DOHH2 (cell line): ENCODE data around the gene RAB3A.

Experiments
- H3F3A ChIP-seq: fragments of 200-600 bp; sonication (generic), shearing (Covaris generic); 2 replicates; pipeline ENCODE4 v1.6.0; 2016; ENCODE audit warnings: antibody characterized with exemption, mild to moderate bottlenecking; ENCODE audit not compliant: control insufficient read depth, insufficient read depth
- H3K27ac ChIP-seq: fragments of 200-600 bp; sonication (generic); 2 replicates; pipeline ENCODE4 v1.5.1; 2014; ENCODE audit warnings: low read depth, mild to moderate bottlenecking, low read length, moderate library complexity
- H3K27me3 ChIP-seq: fragments of 200-600 bp; sonication (generic); 2 replicates; pipeline ENCODE4 v1.6.1; 2014; ENCODE audit warnings: mild to moderate bottlenecking, low read length, mixed read lengths; ENCODE audit not compliant: control insufficient read depth
- H3K36me3 ChIP-seq: fragments of 200-600 bp; sonication (generic); 2 replicates; pipeline ENCODE4 v1.6.1; 2014; ENCODE audit warnings: mild to moderate bottlenecking, low read length, moderate library complexity, mixed read lengths; ENCODE audit not compliant: control insufficient read depth
- H3K4me1 ChIP-seq: fragments of 200-600 bp; sonication (generic); 2 replicates; pipeline ENCODE4 v1.6.1; 2014; ENCODE audit warnings: mild to moderate bottlenecking, low read length, mixed read lengths; ENCODE audit not compliant: control insufficient read depth
- H3K4me2 ChIP-seq: fragments of 200-600 bp; sonication (generic); 2 replicates; pipeline ENCODE4 v1.6.0; 2014; ENCODE audit warnings: mild to moderate bottlenecking, low read length, moderate library complexity
- H3K4me3 ChIP-seq: fragments of 200-600 bp; sonication (generic); 2 replicates; pipeline ENCODE4 v1.5.1; 2014; ENCODE audit warnings: mild to moderate bottlenecking, low read length, mixed read lengths
- H3K79me2 ChIP-seq: fragments of 200-600 bp; sonication (generic); 2 replicates; pipeline ENCODE4 v1.6.1; 2014; ENCODE audit warnings: mild to moderate bottlenecking, low read length, mixed read lengths; ENCODE audit not compliant: control insufficient read depth
- H3K9me2 ChIP-seq: fragments of 200-600 bp; sonication (generic); replicated peaks from 2 replicates; pipeline ENCODE4 v1.6.1; 2014; ENCODE audit warnings: mild to moderate bottlenecking, low read length, mixed read lengths; ENCODE audit not compliant: control insufficient read depth
- H3K9me3 ChIP-seq: fragments of 200-600 bp; sonication (generic); 2 replicates; pipeline ENCODE4 v1.6.1; 2014; ENCODE audit warnings: antibody characterized with exemption, low read length, mixed read lengths; ENCODE audit not compliant: control insufficient read depth, insufficient read depth
- H4K20me1 ChIP-seq: fragments of 200-600 bp; sonication (generic); 2 replicates; pipeline ENCODE4 v1.6.0; 2014; ENCODE audit warnings: low read depth, mild to moderate bottlenecking, antibody characterized with exemption, low read length, moderate library complexity; ENCODE audit not compliant: control insufficient read depth, insufficient read depth
- EZH2phosphoT487 ChIP-seq: fragments of 200-600 bp; sonication (generic); IDR thresholded peaks from 2 replicates; pipeline ENCODE4 v1.6.1; 2017; ENCODE audit warnings: borderline replicate concordance, mild to moderate bottlenecking, antibody characterized with exemption, low read length, moderate library complexity, mixed read lengths
- TF ChIP-seq, protein P1 (sequence below): fragments of 200-600 bp; sonication (generic); IDR thresholded peaks from one replicate; pipeline ENCODE4 v1.5.1; 2014; ENCODE audit warnings: antibody characterized with exemption, mild to moderate bottlenecking, low read depth, low read length; ENCODE audit not compliant: poor library complexity, severe bottlenecking

RAB3A gene

DNA sequence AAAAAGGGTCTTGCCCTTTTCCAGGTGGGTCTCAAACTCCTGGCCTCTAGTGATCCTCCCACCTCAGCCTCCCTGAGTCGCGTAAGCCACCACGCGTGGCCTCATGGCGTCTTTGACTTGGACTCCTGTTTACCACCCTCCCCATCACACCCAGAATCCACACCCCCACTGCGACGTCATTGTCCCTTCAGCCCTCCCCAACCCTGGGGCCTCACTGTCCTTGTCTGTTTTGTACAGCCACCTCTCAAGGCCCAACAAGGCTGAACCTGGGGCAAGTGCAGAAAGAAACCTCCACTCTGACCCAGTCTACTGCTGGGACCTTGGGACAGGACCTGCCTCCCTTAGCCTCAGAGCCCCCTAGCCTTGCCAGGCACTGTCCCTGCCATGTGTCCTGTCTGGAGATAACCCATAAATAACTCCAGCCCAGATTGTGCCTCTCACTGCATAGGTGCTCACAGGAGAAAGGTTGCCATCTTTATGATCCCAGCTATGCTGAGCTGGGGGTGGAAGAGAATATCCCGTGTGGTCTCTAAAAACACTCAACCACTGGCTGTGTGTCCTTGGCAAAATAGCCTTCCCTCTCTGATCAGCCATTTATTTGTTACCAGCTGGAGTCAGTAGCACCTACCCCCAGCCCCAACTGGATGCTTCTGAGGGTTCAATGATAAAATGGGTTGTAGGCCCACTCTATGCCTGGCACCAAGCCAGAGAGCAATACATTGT is 32.1 kb downstream of the RAB3A start:
- Histone ChIP-seq H3K9me3 (no peaks in the 10 kb centered on the region), H4K20me1 (peaks cover 9% of the 10 kb centered on the region), H3K79me2 (peaks cover 43% of the 10 kb centered on the region), H3K9me2 (no peaks in the 10 kb centered on the region), H3F3A (peaks cover 33% of the 10 kb centered on the region), H3K4me1 (peaks cover 72% of the 10 kb centered on the region), H3K27ac (peak overlapping the region; percentile 97), H3K27me3 (no peaks in the 10 kb centered on the region), H3K4me3 (peak overlapping the region; percentile 96), H3K36me3 (peaks cover 46% of the 10 kb centered on the region), H3K4me2 (peak overlapping the region; percentile 99)
- no peak for TF ChIP-seq EZH2phosphoT487
- TF ChIP-seq, protein P1, sequence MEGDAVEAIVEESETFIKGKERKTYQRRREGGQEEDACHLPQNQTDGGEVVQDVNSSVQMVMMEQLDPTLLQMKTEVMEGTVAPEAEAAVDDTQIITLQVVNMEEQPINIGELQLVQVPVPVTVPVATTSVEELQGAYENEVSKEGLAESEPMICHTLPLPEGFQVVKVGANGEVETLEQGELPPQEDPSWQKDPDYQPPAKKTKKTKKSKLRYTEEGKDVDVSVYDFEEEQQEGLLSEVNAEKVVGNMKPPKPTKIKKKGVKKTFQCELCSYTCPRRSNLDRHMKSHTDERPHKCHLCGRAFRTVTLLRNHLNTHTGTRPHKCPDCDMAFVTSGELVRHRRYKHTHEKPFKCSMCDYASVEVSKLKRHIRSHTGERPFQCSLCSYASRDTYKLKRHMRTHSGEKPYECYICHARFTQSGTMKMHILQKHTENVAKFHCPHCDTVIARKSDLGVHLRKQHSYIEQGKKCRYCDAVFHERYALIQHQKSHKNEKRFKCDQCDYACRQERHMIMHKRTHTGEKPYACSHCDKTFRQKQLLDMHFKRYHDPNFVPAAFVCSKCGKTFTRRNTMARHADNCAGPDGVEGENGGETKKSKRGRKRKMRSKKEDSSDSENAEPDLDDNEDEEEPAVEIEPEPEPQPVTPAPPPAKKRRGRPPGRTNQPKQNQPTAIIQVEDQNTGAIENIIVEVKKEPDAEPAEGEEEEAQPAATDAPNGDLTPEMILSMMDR, result no peak

DNA sequence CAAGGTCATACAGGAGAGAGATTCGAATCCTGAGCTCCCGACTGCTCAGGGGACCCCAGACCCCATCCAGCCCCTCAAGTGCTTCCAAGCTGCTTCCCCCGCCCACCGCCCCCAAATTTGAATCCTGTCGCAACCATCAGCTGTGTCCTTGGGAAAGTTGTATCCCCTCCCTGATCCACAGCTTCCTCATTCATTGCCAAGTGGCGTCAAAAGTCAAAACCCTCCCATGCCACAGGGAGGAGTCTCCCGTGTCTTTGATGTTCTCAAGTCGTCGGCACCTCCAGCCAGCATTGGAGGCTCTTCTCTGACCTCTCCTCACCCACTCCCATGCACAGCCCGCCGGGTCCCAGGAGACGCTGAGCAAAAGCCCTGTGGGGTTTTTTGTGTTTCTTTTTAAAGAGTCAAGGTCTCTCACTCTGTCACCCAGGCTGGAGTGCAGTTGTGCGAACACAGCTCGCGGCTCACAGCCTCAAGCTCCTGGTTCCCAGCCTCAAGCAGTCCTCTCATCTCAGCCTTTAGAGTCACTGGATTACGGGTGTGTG is 33.1 kb downstream of the RAB3A start:
- Histone ChIP-seq H3K9me3 (no peaks in the 10 kb centered on the region), H3F3A (peaks cover 33% of the 10 kb centered on the region)

DNA sequence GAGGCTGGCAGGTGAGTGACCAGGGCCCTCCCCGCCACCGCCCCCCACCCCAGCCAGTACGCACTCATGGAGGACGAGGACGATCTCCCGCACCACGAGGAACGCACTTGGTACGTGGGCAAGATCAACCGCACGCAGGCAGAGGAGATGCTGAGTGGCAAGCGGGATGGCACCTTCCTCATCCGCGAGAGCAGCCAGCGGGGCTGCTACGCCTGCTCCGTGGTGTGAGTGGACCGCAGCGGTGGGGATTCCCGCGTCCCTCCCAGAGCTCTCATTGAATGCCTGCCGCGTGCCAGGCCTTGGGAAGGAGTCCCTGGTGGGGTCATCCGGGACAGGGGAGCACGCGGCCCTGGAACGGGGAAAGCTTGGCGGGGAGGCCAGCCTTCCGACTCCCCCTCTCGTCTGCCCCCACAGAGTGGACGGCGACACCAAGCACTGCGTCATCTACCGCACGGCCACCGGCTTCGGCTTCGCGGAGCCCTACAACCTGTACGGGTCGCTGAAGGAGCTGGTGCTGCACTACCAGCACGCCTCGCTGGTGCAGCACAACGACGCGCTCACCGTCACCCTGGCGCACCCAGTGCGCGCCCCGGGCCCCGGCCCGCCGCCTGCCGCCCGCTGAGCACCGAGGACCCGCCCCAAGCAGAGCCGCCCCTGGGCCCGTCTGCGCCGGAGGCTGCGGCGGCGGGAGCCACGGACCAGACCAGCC is 35.0 kb downstream of the RAB3A start:
- Histone ChIP-seq H3K79me2 (peaks cover 17% of the 10 kb centered on the region), H3K27me3 (no peaks in the 10 kb centered on the region), H3K4me2 (peak overlapping the region; percentile 99), H3K9me3 (no peaks in the 10 kb centered on the region), H3K27ac (peak overlapping the region; percentile 97), H3K9me2 (no peaks in the 10 kb centered on the region), H3F3A (peaks cover 33% of the 10 kb centered on the region), H3K4me1 (peaks cover 58% of the 10 kb centered on the region), H3K4me3 (peak overlapping the region; percentile 96), H4K20me1 (no peaks in the 10 kb centered on the region), H3K36me3 (peaks cover 29% of the 10 kb centered on the region)
- TF ChIP-seq, protein P1, result no peak
- no peak for TF ChIP-seq EZH2phosphoT487

More for the DNA sequence above, 33.1 kb downstream of the RAB3A start:
- Histone ChIP-seq H3K36me3 (peaks cover 43% of the 10 kb centered on the region), H3K27me3 (no peaks in the 10 kb centered on the region), H4K20me1 (peaks cover 9% of the 10 kb centered on the region), H3K4me1 (peaks cover 66% of the 10 kb centered on the region), H3K4me3 (peak overlapping the region; percentile 96), H3K79me2 (peaks cover 35% of the 10 kb centered on the region), H3K27ac (peak overlapping the region; percentile 97), H3K9me2 (no peaks in the 10 kb centered on the region), H3K4me2 (peak overlapping the region; percentile 99)
- TF ChIP-seq EZH2phosphoT487, result no peak
- TF ChIP-seq, protein P1, result no peak
